ENCODE results near the gene PLEKHM3. TPM values are rescaled to one million over a fixed set of nuclear protein-coding genes. Genes with fewer than 3 reads are reported as not detected.

PLEKHM3 gene
- total RNA-seq, 1 donor from 2014 or later: 9.1 TPM

- no peak for DNase-seq (ENCODE audit: low spot score)
- Mint-ChIP-seq H3K27ac (ENCODE audit: unreplicated experiment) (no peak overlapping the region), H3K27me3 (ENCODE audit: low read depth) (no peaks in the 10 kb centered on the region), H3K36me3 (ENCODE audit: low read depth) (no peaks in the 10 kb centered on the region), H3K9me3 (ENCODE audit: low read depth) (no peaks in the 10 kb centered on the region), H3K4me1 (ENCODE audit: low read depth) (no peaks in the 10 kb centered on the region), H3K4me3 (ENCODE audit: unreplicated experiment) (no peak overlapping the region)
- TF ChIP-seq CTCF (IDR thresholded peaks at IDR 0.05): no peak
Observed at GRCh38 chr2:207956771-207957170, 68.6 kb downstream of the PLEKHM3 start.

GRCh38 chr2:207955456-207955855, 69.9 kb downstream of the PLEKHM3 start:
- Mint-ChIP-seq H3K9me3 (ENCODE audit: low read depth) (no peaks in the 10 kb centered on the region), H3K4me3 (ENCODE audit: unreplicated experiment) (no peak overlapping the region), H3K27me3 (ENCODE audit: low read depth) (no peaks in the 10 kb centered on the region), H3K36me3 (ENCODE audit: low read depth) (no peaks in the 10 kb centered on the region), H3K27ac (ENCODE audit: unreplicated experiment) (no peak overlapping the region), H3K4me1 (ENCODE audit: low read depth) (peaks cover 5% of the 10 kb centered on the region)
- DNase-seq (ENCODE audit: low spot score): no peak
- TF ChIP-seq CTCF (IDR thresholded peaks at IDR 0.05): no peak

- H3K27ac Mint-ChIP-seq (ENCODE audit: unreplicated experiment): no peak overlapping the region
- H3K4me3 Mint-ChIP-seq (ENCODE audit: unreplicated experiment): no peak overlapping the region
- H3K9me3 Mint-ChIP-seq (ENCODE audit: low read depth): no peaks in the 10 kb centered on the region
- H3K27me3 Mint-ChIP-seq (ENCODE audit: low read depth): no peaks in the 10 kb centered on the region
- H3K4me1 Mint-ChIP-seq (ENCODE audit: low read depth): peaks cover 13% of the 10 kb centered on the region
- TF ChIP-seq CTCF (IDR thresholded peaks at IDR 0.05): no peak
- DNase-seq (ENCODE audit: low spot score): no peak
- no peaks in the 10 kb centered on the region for H3K36me3 Mint-ChIP-seq (ENCODE audit: low read depth)
Observed at GRCh38 chr2:207953354-207953753, 72.0 kb downstream of the PLEKHM3 start.

GRCh38 chr2:207952564-207953345, 72.6 kb downstream of the PLEKHM3 start:
- TF ChIP-seq CTCF (IDR thresholded peaks at IDR 0.05): no peak
- H3K9me3 Mint-ChIP-seq (ENCODE audit: low read depth): no peaks in the 10 kb centered on the region
- H3K4me3 Mint-ChIP-seq (ENCODE audit: unreplicated experiment): no peak overlapping the region
- DNase-seq (ENCODE audit: low spot score): no peak
- no peaks in the 10 kb centered on the region for H3K27me3 Mint-ChIP-seq (ENCODE audit: low read depth)
- H3K36me3 Mint-ChIP-seq (ENCODE audit: low read depth): no peaks in the 10 kb centered on the region
- peaks cover 13% of the 10 kb centered on the region for H3K4me1 Mint-ChIP-seq (ENCODE audit: low read depth)
- H3K27ac Mint-ChIP-seq (ENCODE audit: unreplicated experiment): no peak overlapping the region

- H3K36me3 Mint-ChIP-seq (ENCODE audit: low read depth): no peaks in the 10 kb centered on the region
- TF ChIP-seq CTCF (IDR thresholded peaks at IDR 0.05): no peak
- H3K4me3 Mint-ChIP-seq (ENCODE audit: unreplicated experiment): no peak overlapping the region
- H3K9me3 Mint-ChIP-seq (ENCODE audit: low read depth): no peaks in the 10 kb centered on the region
- H3K4me1 Mint-ChIP-seq (ENCODE audit: low read depth): peaks cover 13% of the 10 kb centered on the region
- no peaks in the 10 kb centered on the region for H3K27me3 Mint-ChIP-seq (ENCODE audit: low read depth)
- DNase-seq (ENCODE audit: low spot score): no peak
- H3K27ac Mint-ChIP-seq (ENCODE audit: unreplicated experiment): no peak overlapping the region
Observed at GRCh38 chr2:207951734-207952470, 73.4 kb downstream of the PLEKHM3 start.

Data from chondrocyte (in vitro differentiated cells).